MCF 10A (cell line): ENCODE data around the gene MB. TPM values are rescaled to one million over a fixed set of nuclear protein-coding genes. Genes with fewer than 3 reads are reported as not detected.

Experiments
- BruUV-seq: library from RNA; stranded (reverse); fragments of 400-500 nt; replicated peaks from 2 replicates; lab custom pipeline; 2021; lab: Mats Ljungman, UMichigan
- CTCF ChIA-PET: fragments of 300-600 bp; sonication (Branson Sonifier 250); formaldehyde crosslinking; extraction: SDS; loops from one replicate; lab custom pipeline; 2021; ENCODE audit warnings: antibody characterized with exemption, inconsistent platforms; lab: Yijun Ruan, JAX
- POLR2A ChIA-PET: fragments of 300-600, 350-650 bp; sonication (Branson Sonifier 250); formaldehyde crosslinking; extraction: SDS; loops from one replicate; lab custom pipeline; 2020; ENCODE audit warnings: antibody characterized with exemption, inconsistent platforms; lab: Yijun Ruan, JAX
- DNase-seq: peaks from one replicate; pipeline ENCODE4 v3.0.0-alpha.2; 2018; ENCODE audit not compliant: unreplicated experiment
- H3K27ac Mint-ChIP-seq: one replicate; pipeline ENCODE4 v1.8.0; 2022; ENCODE audit warnings: mild to moderate bottlenecking, low read depth, mixed read lengths; ENCODE audit not compliant: unreplicated experiment
- H3K27me3 Mint-ChIP-seq: one replicate; pipeline ENCODE4 v1.8.0; 2022; ENCODE audit warnings: mixed read lengths; ENCODE audit not compliant: insufficient read depth, unreplicated experiment
- H3K36me3 Mint-ChIP-seq: one replicate; pipeline ENCODE4 v1.8.0; 2022; ENCODE audit warnings: mild to moderate bottlenecking, moderate library complexity, mixed read lengths; ENCODE audit not compliant: insufficient read depth, unreplicated experiment
- H3K4me1 Mint-ChIP-seq: one replicate; pipeline ENCODE4 v1.8.0; 2022; ENCODE audit warnings: mixed read lengths; ENCODE audit not compliant: insufficient read depth, unreplicated experiment
- H3K4me3 Mint-ChIP-seq: one replicate; pipeline ENCODE4 v1.8.0; 2022; ENCODE audit warnings: mild to moderate bottlenecking, moderate library complexity, mixed read lengths; ENCODE audit not compliant: unreplicated experiment
- H3K9me3 Mint-ChIP-seq: one replicate; pipeline ENCODE4 v1.8.0; 2022; ENCODE audit warnings: mixed read lengths; ENCODE audit not compliant: unreplicated experiment
- intact Hi-C: fragments of 100-400 bp; cut with micrococcal nuclease; formaldehyde crosslinking; loops from 2 replicates; pipeline ENCODE4 v1.14.1; 2022
- total RNA-seq: library from RNA; stranded (reverse); gene quantifications from 2 replicates; pipeline ENCODE4 v1.2.3, GENCODE V29; 2022
- TF ChIP-seq, protein P1 (sequence below): fragments of 200-600 bp; IDR thresholded peaks from one replicate; pipeline ENCODE4 v1.8.0; 2022; ENCODE audit warnings: antibody characterized with exemption, mild to moderate bottlenecking; ENCODE audit not compliant: unreplicated experiment

The MB gene
- total RNA-seq, 1 experiment from 2014 or later = not detected

GRCh38 chr22:35581023-35581413 is 36.1 kb downstream of the MB start:
- intact Hi-C loops = no loop called here
- no peak overlapping the region for H3K4me3 Mint-ChIP-seq
- ChIA-PET CTCF (interaction anchor here (0.6 to 6.4 kb wide), 4 partner anchors 20 to 296 kb away, joined by 3 to 234 read pairs (median 3); no protein-coding TSS in a partner anchor), POLR2A (interaction anchor here (1.1 kb wide), 1 partner anchor 11 kb away, joined by 3 read pairs; no protein-coding TSS in a partner anchor)
- H3K4me1 Mint-ChIP-seq = peaks cover 4% of the 10 kb centered on the region
- H3K9me3 Mint-ChIP-seq = peaks cover 12% of the 10 kb centered on the region
- no TSS peak for BruUV-seq
- no peaks in the 10 kb centered on the region for H3K36me3 Mint-ChIP-seq
- DNase-seq = no peak
- H3K27ac Mint-ChIP-seq = no peak overlapping the region
- no peaks in the 10 kb centered on the region for H3K27me3 Mint-ChIP-seq
- TF ChIP-seq, protein P1, sequence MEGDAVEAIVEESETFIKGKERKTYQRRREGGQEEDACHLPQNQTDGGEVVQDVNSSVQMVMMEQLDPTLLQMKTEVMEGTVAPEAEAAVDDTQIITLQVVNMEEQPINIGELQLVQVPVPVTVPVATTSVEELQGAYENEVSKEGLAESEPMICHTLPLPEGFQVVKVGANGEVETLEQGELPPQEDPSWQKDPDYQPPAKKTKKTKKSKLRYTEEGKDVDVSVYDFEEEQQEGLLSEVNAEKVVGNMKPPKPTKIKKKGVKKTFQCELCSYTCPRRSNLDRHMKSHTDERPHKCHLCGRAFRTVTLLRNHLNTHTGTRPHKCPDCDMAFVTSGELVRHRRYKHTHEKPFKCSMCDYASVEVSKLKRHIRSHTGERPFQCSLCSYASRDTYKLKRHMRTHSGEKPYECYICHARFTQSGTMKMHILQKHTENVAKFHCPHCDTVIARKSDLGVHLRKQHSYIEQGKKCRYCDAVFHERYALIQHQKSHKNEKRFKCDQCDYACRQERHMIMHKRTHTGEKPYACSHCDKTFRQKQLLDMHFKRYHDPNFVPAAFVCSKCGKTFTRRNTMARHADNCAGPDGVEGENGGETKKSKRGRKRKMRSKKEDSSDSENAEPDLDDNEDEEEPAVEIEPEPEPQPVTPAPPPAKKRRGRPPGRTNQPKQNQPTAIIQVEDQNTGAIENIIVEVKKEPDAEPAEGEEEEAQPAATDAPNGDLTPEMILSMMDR = no peak

GRCh38 chr22:35580351-35581022 is 36.6 kb downstream of the MB start:
- BruUV-seq = no TSS peak
- Mint-ChIP-seq H3K27me3 (no peaks in the 10 kb centered on the region), H3K27ac (no peak overlapping the region), H3K4me3 (no peak overlapping the region), H3K36me3 (no peaks in the 10 kb centered on the region), H3K4me1 (peaks cover 3% of the 10 kb centered on the region), H3K9me3 (peaks cover 12% of the 10 kb centered on the region)
- TF ChIP-seq, protein P1 = no peak
- ChIA-PET POLR2A (no interaction called here), CTCF (interaction anchor here (0.6 to 6.4 kb wide), 3 partner anchors 150 to 272 kb away, joined by 3 to 234 read pairs (median 3); no protein-coding TSS in a partner anchor)
- intact Hi-C loops = no loop called here
- DNase-seq = no peak

DNA sequence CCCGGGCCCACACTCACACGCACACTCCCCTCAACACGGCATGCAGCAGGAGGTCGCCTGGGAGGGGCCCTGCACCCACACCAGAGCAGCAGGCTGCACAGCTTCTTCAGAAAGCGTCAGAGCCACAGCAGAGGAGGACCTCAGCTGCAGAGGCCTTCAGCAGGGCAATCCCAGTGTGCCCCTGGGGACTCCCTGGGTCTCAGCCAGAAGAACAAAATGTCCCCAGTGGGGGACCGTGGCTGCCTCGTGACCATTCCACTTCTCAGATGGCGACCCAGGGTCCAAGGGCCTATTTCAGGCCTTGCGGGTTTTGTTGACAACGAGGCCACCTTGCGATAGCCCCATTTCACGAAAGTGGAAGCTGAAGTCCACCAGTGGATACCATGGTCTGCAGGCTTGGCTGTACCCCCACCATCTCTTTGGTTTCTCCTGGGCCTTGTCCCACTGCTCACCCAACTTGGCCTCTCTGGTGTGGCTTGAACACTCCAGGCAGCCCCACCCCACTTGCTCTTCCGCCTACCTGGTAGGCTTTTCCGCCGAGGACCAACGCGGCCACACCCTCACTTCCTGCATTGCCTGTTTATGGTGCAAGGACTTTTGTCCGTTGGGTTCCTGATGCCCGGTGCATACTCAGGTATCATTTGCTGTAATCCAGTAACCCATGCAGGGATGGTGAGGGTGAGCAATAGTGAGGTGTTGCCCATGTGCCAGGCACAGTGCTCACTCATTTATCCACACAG is 38.1 kb downstream of the MB start:
- DNase-seq = no peak
- peaks cover 12% of the 10 kb centered on the region for H3K9me3 Mint-ChIP-seq
- H3K27ac Mint-ChIP-seq = no peak overlapping the region
- no TSS peak for BruUV-seq
- intact Hi-C loops = no loop called here
- ChIA-PET CTCF (interaction anchor here (6.4 kb wide), 1 partner anchor 149 kb away, joined by 234 read pairs; no protein-coding TSS in a partner anchor), POLR2A (interaction anchor here (0.6 kb wide), 1 partner anchor 348 kb away, joined by 3 read pairs; no protein-coding TSS in a partner anchor)
- H3K4me3 Mint-ChIP-seq = no peak overlapping the region
- H3K27me3 Mint-ChIP-seq = no peaks in the 10 kb centered on the region
- TF ChIP-seq, protein P1 = no peak
- no peaks in the 10 kb centered on the region for H3K4me1 Mint-ChIP-seq
- H3K36me3 Mint-ChIP-seq = no peaks in the 10 kb centered on the region
